ENCODE measurements around the gene VNN1. TPM values are rescaled to one million over a fixed set of nuclear protein-coding genes. Genes with fewer than 3 reads are reported as not detected.

VNN1 gene
- total and polyA plus RNA-seq, 7 experiments from 2014 or later, result 0.11 to 8.4 (median 1.1) TPM; not detected in 4

DNA sequence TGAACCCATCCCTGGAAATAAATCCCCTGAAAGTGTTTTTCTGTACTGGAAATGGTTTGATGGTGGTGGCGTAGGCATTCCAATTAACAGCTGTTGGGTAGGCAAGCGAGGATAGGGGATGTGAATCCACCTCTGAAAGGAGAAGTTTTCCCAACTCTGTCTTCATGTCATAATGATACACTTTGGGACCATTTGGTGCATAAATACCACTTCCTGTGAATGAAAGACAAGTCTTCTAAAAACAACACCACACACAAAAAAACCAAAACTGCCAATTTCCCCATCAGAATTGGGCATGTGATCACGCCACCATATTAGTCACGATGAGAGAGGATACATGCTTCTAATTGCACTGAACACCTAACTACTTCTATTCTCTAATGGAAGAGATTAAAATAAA is 37.5 kb upstream of the VNN1 start:
- CTCF ChIA-PET, result no interaction called here
- peaks cover 0 to 68% (median 2%) of the 10 kb centered on the region in 3 experiments for H3K36me3 ChIP-seq (ENCODE audit: control insufficient read depth in 2 of 3, insufficient read depth in 3 of 3, low read length in 3 of 3)
- Mint-ChIP-seq H3K9me3 (peaks cover 0 to 4% (median 0%) of the 10 kb centered on the region in 11 donors), H3K4me1 (peaks cover 0 to 26% (median 7%) of the 10 kb centered on the region in 7 donors), H3K36me3 (peaks cover 31 to 70% (median 56%) of the 10 kb centered on the region in 5 donors), H3K27ac (no peak overlapping the region), H3K4me3 (no peak overlapping the region), H3K27me3 (no peaks in the 10 kb centered on the region)
- DNase-seq (no peak), ATAC-seq (peak; percentile 12)
- intact Hi-C loops (cut with micrococcal nuclease), result no loop called here
- H3K9me3 ChIP-seq (ENCODE audit: control insufficient read depth in 2 of 3, low read length in 3 of 3), result no peaks in the 10 kb centered on the region
- POLR2A ChIA-PET, result no interaction called here
- no peak overlapping the region for H3K27ac ChIP-seq (ENCODE audit: low read depth, low read length)
- H3K4me3 ChIP-seq (ENCODE audit: low read length), result no peak overlapping the region
- no peaks in the 10 kb centered on the region for H3K27me3 ChIP-seq (ENCODE audit: control insufficient read depth in 2 of 2, insufficient read depth in 2 of 2, low read length in 2 of 2)
- peaks cover 0 to 9% of the 10 kb centered on the region in 2 donors for H3K4me1 ChIP-seq (ENCODE audit: control insufficient read depth in 2 of 2, insufficient read depth in 2 of 2, low read length in 2 of 2)

DNA sequence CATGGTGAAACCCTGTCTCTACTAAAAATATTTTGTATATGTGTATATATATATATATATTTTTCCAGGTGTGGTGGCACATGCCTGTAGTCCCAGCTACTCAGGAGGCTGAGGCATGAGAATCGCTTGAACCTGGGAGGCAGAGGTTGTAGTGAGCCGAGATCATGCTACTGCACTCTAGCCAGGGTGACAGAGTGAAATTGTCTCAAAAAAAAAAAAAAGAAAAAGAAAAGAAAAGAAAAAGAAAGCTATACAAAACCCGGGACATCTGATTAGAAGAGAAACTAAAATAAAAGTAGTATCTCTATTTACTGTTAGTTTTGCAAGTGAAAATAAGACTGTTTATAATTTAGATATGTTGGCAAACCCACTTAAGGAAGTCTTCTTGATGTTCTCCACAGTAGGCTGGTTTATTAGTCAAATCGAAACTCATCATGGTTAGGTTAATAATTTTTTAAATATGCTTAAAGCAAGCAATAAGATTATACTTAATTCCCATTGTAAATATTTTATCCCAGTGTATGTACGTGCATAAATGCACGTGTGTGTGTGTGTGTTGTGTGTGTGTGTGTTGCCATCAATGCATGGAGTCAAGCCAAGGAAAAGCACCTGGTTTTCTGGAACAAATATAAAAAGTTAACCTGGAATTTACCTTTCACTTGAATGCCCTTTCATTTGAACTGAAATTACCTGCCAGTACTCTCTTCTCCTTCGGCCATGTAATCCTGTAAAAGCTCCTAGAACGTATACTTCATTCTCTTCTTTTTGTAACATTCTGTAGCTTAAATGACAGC is 36.8 kb upstream of the VNN1 start:
- intact Hi-C loops (cut with micrococcal nuclease), result no loop called here
- Mint-ChIP-seq H3K36me3 (peaks cover 32 to 74% (median 61%) of the 10 kb centered on the region in 5 donors), H3K4me3 (no peak overlapping the region), H3K27ac (no peak overlapping the region), H3K9me3 (peaks cover 0 to 4% (median 0%) of the 10 kb centered on the region in 11 donors), H3K4me1 (peaks cover 0 to 26% (median 7%) of the 10 kb centered on the region in 7 donors), H3K27me3 (no peaks in the 10 kb centered on the region)
- CTCF ChIA-PET, result no interaction called here
- POLR2A ChIA-PET, result interaction anchor here (0.6 kb wide), 1 partner anchor 58 kb away, joined by 4 read pairs; no protein-coding TSS in a partner anchor
- H3K27ac ChIP-seq (ENCODE audit: low read depth, low read length), result no peak overlapping the region
- no peak overlapping the region for H3K4me3 ChIP-seq (ENCODE audit: low read length)
- no peaks in the 10 kb centered on the region for H3K9me3 ChIP-seq (ENCODE audit: control insufficient read depth in 2 of 3, low read length in 3 of 3)
- no peaks in the 10 kb centered on the region for H3K27me3 ChIP-seq (ENCODE audit: control insufficient read depth in 2 of 2, insufficient read depth in 2 of 2, low read length in 2 of 2)
- DNase-seq, result no peak
- no peak for ATAC-seq
- peaks cover 0 to 9% of the 10 kb centered on the region in 2 donors for H3K4me1 ChIP-seq (ENCODE audit: control insufficient read depth in 2 of 2, insufficient read depth in 2 of 2, low read length in 2 of 2)
- H3K36me3 ChIP-seq (ENCODE audit: control insufficient read depth in 2 of 3, insufficient read depth in 3 of 3, low read length in 3 of 3), result peaks cover 0 to 71% (median 2%) of the 10 kb centered on the region in 3 experiments

DNA sequence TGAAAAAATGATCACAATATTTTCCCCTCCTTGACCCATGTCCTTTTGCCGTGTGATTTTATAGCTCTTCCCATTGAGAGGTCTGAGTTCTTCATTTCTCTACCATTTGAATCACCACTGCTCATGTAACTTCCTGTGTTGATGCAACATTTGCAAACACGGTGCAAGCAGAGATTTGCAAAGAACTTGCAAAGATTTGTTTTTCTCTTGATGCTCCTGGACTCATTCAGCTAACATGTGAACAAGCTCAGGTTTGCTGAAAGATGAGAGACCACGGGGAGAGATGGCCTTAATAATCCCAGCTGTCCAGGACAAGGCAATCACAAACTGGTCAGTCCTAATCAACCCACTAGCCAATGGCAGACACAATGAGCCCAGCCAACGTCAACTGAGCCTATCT is 35.3 kb upstream of the VNN1 start:
- Histone ChIP-seq H3K27ac (ENCODE audit: low read depth, low read length) (no peak overlapping the region), H3K4me3 (ENCODE audit: low read length) (no peak overlapping the region), H3K36me3 (ENCODE audit: control insufficient read depth in 2 of 3, insufficient read depth in 3 of 3, low read length in 3 of 3) (peaks cover 0 to 86% (median 2%) of the 10 kb centered on the region in 3 experiments), H3K27me3 (ENCODE audit: control insufficient read depth in 2 of 2, insufficient read depth in 2 of 2, low read length in 2 of 2) (no peaks in the 10 kb centered on the region), H3K9me3 (ENCODE audit: control insufficient read depth in 2 of 3, low read length in 3 of 3) (no peaks in the 10 kb centered on the region), H3K4me1 (ENCODE audit: control insufficient read depth in 2 of 2, insufficient read depth in 2 of 2, low read length in 2 of 2) (peaks cover 0 to 9% of the 10 kb centered on the region in 2 donors)
- Mint-ChIP-seq H3K9me3 (peaks cover 0 to 5% (median 0%) of the 10 kb centered on the region in 11 donors), H3K27me3 (no peaks in the 10 kb centered on the region), H3K36me3 (peaks cover 38 to 82% (median 69%) of the 10 kb centered on the region in 5 donors), H3K4me3 (no peak overlapping the region), H3K27ac (peak overlapping the region in 2 of 9 donors; percentile 14 to 20), H3K4me1 (peaks cover 0 to 26% (median 7%) of the 10 kb centered on the region in 7 donors)
- POLR2A ChIA-PET, result no interaction called here
- intact Hi-C loops (cut with micrococcal nuclease), result no loop called here
- DNase-seq (no peak), ATAC-seq (peak; percentile 64)
- CTCF ChIA-PET, result interaction anchor here (0.5 kb wide), 1 partner anchor 1503 kb away, joined by 3 read pairs; no protein-coding TSS in a partner anchor

DNA sequence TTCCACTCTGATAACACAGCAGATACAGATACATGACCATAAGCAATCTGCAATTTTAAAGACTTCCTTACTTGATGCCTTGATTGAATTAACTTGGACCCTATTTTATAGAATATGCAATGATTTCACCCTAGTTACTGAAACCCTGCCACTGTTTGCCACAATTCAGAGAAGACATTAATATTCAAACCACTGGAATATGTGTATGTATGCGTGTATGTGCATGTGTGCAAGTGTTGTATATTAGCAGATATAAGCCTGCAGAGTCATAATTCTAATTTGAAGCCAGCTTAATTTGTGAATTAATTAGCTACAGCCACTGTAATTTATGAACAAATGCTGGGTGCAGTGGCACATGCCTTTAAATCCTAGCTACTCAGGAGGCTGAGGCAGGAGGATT is 34.6 kb upstream of the VNN1 start:
- CTCF ChIA-PET, result interaction anchor here (0.5 kb wide), 1 partner anchor 55 kb away, joined by 3 read pairs; no protein-coding TSS in a partner anchor
- H3K36me3 Mint-ChIP-seq, result peaks cover 42 to 86% (median 74%) of the 10 kb centered on the region in 5 donors
- intact Hi-C loops (cut with micrococcal nuclease), result no loop called here
- POLR2A ChIA-PET, result no interaction called here
- no peaks in the 10 kb centered on the region for H3K27me3 ChIP-seq (ENCODE audit: control insufficient read depth in 2 of 2, insufficient read depth in 2 of 2, low read length in 2 of 2)
- ATAC-seq, result no peak
- no peaks in the 10 kb centered on the region for H3K9me3 ChIP-seq (ENCODE audit: control insufficient read depth in 2 of 3, low read length in 3 of 3)
- no peak for DNase-seq
- peaks cover 0 to 5% (median 0%) of the 10 kb centered on the region in 11 donors for H3K9me3 Mint-ChIP-seq
- H3K4me3 ChIP-seq (ENCODE audit: low read length), result no peak overlapping the region
- H3K4me1 ChIP-seq (ENCODE audit: control insufficient read depth in 2 of 2, insufficient read depth in 2 of 2, low read length in 2 of 2), result peaks cover 0 to 9% of the 10 kb centered on the region in 2 donors
- peaks cover 0 to 80% (median 0%) of the 10 kb centered on the region in 3 experiments for H3K36me3 ChIP-seq (ENCODE audit: control insufficient read depth in 2 of 3, insufficient read depth in 3 of 3, low read length in 3 of 3)
- no peak overlapping the region for H3K27ac ChIP-seq (ENCODE audit: low read depth, low read length)
- no peak overlapping the region for H3K4me3 Mint-ChIP-seq
- H3K27me3 Mint-ChIP-seq, result no peaks in the 10 kb centered on the region
- H3K27ac Mint-ChIP-seq, result no peak overlapping the region
- peaks cover 0 to 26% (median 7%) of the 10 kb centered on the region in 7 donors for H3K4me1 Mint-ChIP-seq

DNA sequence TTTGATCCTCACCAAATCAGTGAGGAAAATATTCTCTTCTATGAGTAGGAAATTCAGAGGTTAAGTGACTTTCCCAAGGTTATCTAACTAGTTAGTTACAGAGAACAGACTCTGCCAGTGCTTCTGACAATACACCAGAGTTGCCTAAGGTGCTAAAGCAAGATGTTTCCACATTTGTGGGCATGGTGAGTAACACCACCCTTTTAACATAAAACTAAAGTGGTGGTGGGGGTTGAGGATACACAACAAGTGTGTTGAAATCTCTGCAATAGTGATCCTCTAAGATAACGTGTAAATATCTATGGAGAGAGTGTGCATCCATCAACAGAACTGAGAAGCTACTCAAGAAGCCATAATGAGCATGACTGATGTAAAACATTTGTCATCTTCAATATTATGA is 32.2 kb upstream of the VNN1 start:
- Histone ChIP-seq H3K4me3 (ENCODE audit: low read length) (no peak overlapping the region), H3K4me1 (ENCODE audit: control insufficient read depth in 2 of 2, insufficient read depth in 2 of 2, low read length in 2 of 2) (peaks cover 0 to 1% of the 10 kb centered on the region in 2 donors), H3K27me3 (ENCODE audit: control insufficient read depth in 2 of 2, insufficient read depth in 2 of 2, low read length in 2 of 2) (no peaks in the 10 kb centered on the region), H3K27ac (ENCODE audit: low read depth, low read length) (no peak overlapping the region), H3K9me3 (ENCODE audit: control insufficient read depth in 2 of 3, low read length in 3 of 3) (no peaks in the 10 kb centered on the region), H3K36me3 (ENCODE audit: control insufficient read depth in 2 of 3, insufficient read depth in 3 of 3, low read length in 3 of 3) (peaks cover 0 to 59% (median 0%) of the 10 kb centered on the region in 3 experiments)
- DNase-seq (no peak), ATAC-seq (peak; percentile 68)
- peaks cover 4 to 12% (median 9%) of the 10 kb centered on the region in 11 donors for H3K9me3 Mint-ChIP-seq
- intact Hi-C loops (cut with micrococcal nuclease), result no loop called here
- H3K36me3 Mint-ChIP-seq, result peaks cover 47 to 83% (median 72%) of the 10 kb centered on the region in 5 donors
- peaks cover 0 to 20% (median 4%) of the 10 kb centered on the region in 7 donors for H3K4me1 Mint-ChIP-seq
- POLR2A ChIA-PET, result no interaction called here
- H3K27ac Mint-ChIP-seq, result peak overlapping the region in 1 of 9 donors; percentile 22
- H3K4me3 Mint-ChIP-seq, result no peak overlapping the region
- CTCF ChIA-PET, result no interaction called here
- H3K27me3 Mint-ChIP-seq, result no peaks in the 10 kb centered on the region

DNA sequence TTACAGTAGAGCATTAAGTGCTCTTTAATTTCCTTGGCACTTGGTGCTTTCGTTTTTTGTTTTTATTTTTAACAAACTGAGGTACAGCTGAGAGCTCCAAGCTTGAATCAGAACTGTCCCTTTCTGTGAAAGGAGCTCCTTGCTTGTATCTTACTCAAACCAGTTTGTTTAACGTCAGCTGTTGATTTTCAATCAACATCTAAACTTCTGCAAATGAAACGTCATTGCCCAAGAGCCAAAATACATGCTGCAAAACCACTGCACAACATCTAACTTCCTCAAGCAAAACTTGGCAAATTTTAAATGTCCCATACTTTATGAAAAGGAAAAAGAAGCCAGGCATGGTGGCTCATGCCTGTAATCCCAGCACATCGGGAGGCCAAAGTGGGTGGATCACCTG is 28.6 kb upstream of the VNN1 start:
- no peak overlapping the region for H3K27ac Mint-ChIP-seq
- Histone ChIP-seq H3K4me3 (ENCODE audit: low read length) (no peak overlapping the region), H3K4me1 (ENCODE audit: control insufficient read depth in 2 of 2, insufficient read depth in 2 of 2, low read length in 2 of 2) (no peaks in the 10 kb centered on the region), H3K36me3 (ENCODE audit: control insufficient read depth in 2 of 3, insufficient read depth in 3 of 3, low read length in 3 of 3) (peaks cover 0 to 30% (median 0%) of the 10 kb centered on the region in 3 experiments), H3K27ac (ENCODE audit: low read depth, low read length) (no peak overlapping the region), H3K9me3 (ENCODE audit: control insufficient read depth in 2 of 3, low read length in 3 of 3) (peaks cover 0 to 10% (median 4%) of the 10 kb centered on the region in 3 experiments), H3K27me3 (ENCODE audit: control insufficient read depth in 2 of 2, insufficient read depth in 2 of 2, low read length in 2 of 2) (no peaks in the 10 kb centered on the region)
- intact Hi-C loops (cut with micrococcal nuclease), result no loop called here
- POLR2A ChIA-PET, result interaction anchor here (1.3 kb wide), 1 partner anchor 23 kb away, joined by 3 read pairs; no protein-coding TSS in a partner anchor
- peaks cover 0 to 11% (median 0%) of the 10 kb centered on the region in 5 donors for H3K27me3 Mint-ChIP-seq
- DNase-seq (no peak), ATAC-seq (peak; percentile 64)
- no peak overlapping the region for H3K4me3 Mint-ChIP-seq
- CTCF ChIA-PET, result no interaction called here
- peaks cover 14 to 40% (median 26%) of the 10 kb centered on the region in 11 donors for H3K9me3 Mint-ChIP-seq
- H3K4me1 Mint-ChIP-seq, result peaks cover 0 to 7% (median 0%) of the 10 kb centered on the region in 7 donors
- H3K36me3 Mint-ChIP-seq, result peaks cover 38 to 63% (median 60%) of the 10 kb centered on the region in 5 donors

Measured in naive thymus-derived CD4-positive, alpha-beta T cell (primary cell).